ENCODE results near the gene RIMBP2.
"Not testable (repeated sequence)": the region's sequence is repeated elsewhere in the genome, so short reads cannot be mapped to it uniquely, and the experiment has no call there.

Gene RIMBP2

DNA sequence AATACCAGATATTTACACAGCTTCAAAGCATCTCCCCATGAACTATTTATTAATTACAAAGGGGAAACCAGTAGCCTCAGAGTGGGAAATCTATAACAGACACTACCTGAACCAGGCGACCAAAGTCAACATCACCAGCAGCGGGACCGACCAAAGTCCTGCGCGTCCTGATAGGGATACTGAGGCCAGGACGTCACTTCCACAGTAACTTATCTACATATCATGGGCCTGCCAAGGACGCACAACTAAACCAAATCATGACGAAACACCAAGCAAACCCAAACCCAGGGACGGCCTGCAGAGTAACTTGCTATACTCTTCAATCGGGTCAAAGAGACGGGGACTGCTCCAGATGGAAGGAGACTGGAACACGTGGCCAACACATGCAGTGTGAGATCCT, 26.0 kb upstream of the RIMBP2 start:
- DNase-seq (ENCODE audit: low spot score) = no peak
- TF ChIP-seq, protein P1, sequence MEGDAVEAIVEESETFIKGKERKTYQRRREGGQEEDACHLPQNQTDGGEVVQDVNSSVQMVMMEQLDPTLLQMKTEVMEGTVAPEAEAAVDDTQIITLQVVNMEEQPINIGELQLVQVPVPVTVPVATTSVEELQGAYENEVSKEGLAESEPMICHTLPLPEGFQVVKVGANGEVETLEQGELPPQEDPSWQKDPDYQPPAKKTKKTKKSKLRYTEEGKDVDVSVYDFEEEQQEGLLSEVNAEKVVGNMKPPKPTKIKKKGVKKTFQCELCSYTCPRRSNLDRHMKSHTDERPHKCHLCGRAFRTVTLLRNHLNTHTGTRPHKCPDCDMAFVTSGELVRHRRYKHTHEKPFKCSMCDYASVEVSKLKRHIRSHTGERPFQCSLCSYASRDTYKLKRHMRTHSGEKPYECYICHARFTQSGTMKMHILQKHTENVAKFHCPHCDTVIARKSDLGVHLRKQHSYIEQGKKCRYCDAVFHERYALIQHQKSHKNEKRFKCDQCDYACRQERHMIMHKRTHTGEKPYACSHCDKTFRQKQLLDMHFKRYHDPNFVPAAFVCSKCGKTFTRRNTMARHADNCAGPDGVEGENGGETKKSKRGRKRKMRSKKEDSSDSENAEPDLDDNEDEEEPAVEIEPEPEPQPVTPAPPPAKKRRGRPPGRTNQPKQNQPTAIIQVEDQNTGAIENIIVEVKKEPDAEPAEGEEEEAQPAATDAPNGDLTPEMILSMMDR (IDR thresholded peaks at IDR 0.05; ENCODE audit: borderline replicate concordance, control extremely low read depth, extremely low read depth, insufficient read depth, missing control alignments) = no peak
- in situ Hi-C loops (cut with MboI; ENCODE audit: low sequenced_read_pairs, unreplicated experiment) = loop anchor here (25.0 kb wide), 1 partner anchor 705 kb away; no protein-coding TSS in a partner anchor

DNA sequence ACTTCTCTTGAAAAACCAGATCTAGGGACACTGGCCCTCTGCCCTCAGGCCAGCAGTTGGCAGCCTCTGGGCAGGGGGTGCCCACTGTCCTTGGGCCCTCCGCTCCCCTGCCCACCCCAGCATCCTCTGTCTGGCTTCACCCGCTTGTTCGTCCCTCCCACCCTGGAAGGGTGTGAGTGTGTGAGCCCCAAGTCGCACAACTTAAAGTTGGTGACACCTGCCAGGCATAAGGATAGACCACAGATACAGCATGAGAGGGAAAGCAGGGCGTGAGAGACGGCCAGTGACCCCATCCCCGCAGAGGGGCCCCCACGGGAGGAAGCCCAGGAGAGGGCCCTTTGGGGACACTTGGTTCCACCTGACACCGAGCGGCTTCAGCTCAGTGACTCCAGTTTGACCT, 23.5 kb upstream of the RIMBP2 start:
- TF ChIP-seq, protein P1 (IDR thresholded peaks at IDR 0.05; ENCODE audit: borderline replicate concordance, control extremely low read depth, extremely low read depth, insufficient read depth, missing control alignments) = no peak
- in situ Hi-C loops (cut with MboI; ENCODE audit: low sequenced_read_pairs, unreplicated experiment) = loop anchor here (25.0 kb wide), 1 partner anchor 702 kb away; no protein-coding TSS in a partner anchor
- no peak for DNase-seq (ENCODE audit: low spot score)

DNA sequence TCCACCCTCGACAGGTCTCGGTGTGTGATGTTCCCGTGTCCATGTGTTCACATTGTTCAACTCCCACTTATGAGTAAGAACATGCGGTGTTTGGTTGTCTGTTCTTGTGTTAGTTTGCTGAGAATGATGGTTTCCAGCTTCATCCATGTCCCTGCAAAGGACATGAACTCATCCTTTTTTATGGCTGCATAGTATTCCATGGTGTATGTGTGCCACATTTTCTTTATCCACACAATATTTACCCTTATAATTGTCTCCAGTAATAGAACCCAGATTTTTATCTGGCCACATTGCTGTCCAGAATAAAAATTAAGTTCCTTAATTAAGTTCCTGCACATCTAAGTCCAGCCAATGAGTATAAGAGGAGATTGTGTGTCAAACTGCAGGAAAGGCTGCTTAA, 22.3 kb upstream of the RIMBP2 start:
- in situ Hi-C loops (cut with MboI; ENCODE audit: low sequenced_read_pairs, unreplicated experiment) = loop anchor here (25.0 kb wide), 1 partner anchor 701 kb away; no protein-coding TSS in a partner anchor
- not testable (repeated sequence) for DNase-seq (ENCODE audit: low spot score)

DNA sequence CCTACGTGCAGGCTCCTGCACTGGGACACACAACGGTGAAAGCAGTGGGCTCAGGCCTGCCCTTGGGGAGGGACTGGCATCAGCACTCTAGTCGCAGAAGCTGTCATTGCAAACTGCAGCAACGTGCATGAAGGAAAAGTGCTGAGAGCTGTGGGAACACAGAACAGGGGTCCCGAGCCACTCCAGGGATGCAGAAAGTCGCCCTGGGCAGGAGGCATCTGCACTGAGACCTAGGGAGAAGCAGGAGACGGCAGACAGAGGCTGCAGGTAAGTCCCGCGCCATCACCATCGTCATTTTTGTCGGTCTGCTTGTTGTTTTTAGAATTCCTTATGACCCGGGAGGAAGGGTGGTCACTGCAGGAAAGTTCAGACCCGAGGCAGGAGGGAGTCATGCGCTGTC, 21.6 kb upstream of the RIMBP2 start:
- TF ChIP-seq, protein P1 (IDR thresholded peaks at IDR 0.05; ENCODE audit: borderline replicate concordance, control extremely low read depth, extremely low read depth, insufficient read depth, missing control alignments) = no peak
- in situ Hi-C loops (cut with MboI; ENCODE audit: low sequenced_read_pairs, unreplicated experiment) = loop anchor here (25.0 kb wide), 1 partner anchor 700 kb away; no protein-coding TSS in a partner anchor
- DNase-seq (ENCODE audit: low spot score) = no peak

DNA sequence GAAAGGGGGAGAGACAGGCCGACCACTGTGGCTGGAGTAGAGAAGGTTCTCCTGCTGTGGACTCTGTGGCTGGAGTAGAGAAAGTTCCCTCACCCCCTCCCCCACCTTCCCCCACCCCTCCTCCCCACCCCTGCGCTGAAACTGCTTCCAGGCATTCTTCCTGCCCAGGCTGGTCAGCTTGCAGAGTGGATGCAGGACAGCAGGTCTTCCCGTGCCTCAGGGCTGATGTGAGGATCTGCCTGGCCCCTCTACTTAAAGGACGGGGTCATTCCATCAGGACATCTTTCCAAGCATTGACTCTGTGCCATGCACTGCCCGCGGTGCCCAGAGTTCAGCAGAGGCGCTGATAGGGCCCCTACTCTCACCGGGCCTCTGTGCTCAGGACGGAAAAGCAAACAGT, 13.2 kb upstream of the RIMBP2 start:
- TF ChIP-seq, protein P1 (IDR thresholded peaks at IDR 0.05; ENCODE audit: borderline replicate concordance, control extremely low read depth, extremely low read depth, insufficient read depth, missing control alignments) = no peak
- no peak for DNase-seq (ENCODE audit: low spot score)
- in situ Hi-C loops (cut with MboI; ENCODE audit: low sequenced_read_pairs, unreplicated experiment) = loop anchor here (25.0 kb wide), 1 partner anchor 692 kb away; no protein-coding TSS in a partner anchor

DNA sequence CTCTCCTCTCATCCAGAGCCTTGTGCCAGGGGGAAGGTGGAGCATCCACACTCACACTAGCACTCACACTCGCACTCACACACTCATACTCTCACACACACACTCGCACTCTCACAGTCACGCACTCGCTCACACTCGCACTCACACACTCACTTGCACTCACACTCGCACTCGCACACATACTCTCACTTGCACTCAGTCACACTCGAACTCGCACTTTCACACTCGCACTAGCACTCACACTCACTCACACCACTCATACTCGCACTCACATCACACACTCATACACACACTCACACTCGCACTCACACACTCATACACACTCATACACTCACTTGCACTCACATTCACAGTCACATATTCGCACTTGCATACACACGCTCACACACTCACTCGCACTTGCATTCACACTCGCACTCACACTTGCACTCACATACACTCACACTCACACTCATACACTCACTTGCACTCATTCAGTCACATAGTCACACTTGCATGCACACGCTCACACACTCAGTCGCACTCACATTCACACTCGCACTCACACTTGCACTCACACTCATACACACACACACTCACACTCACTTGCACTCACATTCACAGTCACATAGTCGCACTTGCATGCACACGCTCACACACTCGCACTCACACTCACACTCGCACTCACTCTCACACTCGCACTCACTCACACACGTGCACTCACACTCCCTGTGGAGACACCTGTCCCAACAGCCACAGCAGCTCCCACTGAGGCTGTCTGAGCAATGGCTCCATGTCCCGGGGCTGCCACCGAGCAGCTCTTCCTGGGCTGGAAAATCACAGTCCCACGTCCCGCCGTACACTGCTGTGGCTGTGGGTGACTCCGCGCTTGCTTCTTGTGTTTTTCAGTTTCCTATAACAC, 12.3 kb upstream of the RIMBP2 start:
- in situ Hi-C loops (cut with MboI; ENCODE audit: low sequenced_read_pairs, unreplicated experiment) = loop anchor here (25.0 kb wide), 1 partner anchor 691 kb away; no protein-coding TSS in a partner anchor
- no peak for DNase-seq (ENCODE audit: low spot score)
- TF ChIP-seq, protein P1 (IDR thresholded peaks at IDR 0.05; ENCODE audit: borderline replicate concordance, control extremely low read depth, extremely low read depth, insufficient read depth, missing control alignments) = no peak

DNA sequence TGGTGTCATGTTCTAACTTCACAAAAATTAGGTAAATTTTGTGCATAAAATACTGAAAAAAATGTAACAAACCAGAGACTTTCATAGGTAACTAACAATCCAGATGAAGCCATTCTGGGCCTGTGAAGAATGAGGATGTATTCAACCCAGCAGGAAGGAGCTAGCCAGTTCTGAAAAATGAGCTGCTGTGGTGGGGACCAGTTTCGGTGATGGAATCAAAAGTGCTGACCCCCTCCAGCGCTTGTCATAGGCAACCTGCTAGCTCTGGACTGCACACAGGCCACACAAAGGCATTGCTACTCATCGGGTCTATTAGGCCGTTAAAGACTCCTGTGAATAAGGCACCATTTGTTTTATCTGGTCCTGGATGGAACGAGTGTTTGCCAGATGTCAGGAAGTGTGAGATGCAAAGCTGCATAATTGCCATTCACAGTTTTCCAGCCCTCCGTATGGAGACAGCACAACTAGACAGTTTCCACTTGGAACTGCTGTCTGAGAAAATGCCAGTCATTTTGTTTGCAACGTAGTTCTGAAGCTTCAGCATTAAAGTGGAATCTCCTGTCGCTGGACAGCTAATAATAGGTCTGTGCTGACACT, 3.3 kb upstream of the RIMBP2 start:
- in situ Hi-C loops (cut with MboI; ENCODE audit: low sequenced_read_pairs, unreplicated experiment) = no loop called here
- TF ChIP-seq, protein P1 (IDR thresholded peaks at IDR 0.05; ENCODE audit: borderline replicate concordance, control extremely low read depth, extremely low read depth, insufficient read depth, missing control alignments) = no peak
- no peak for DNase-seq (ENCODE audit: low spot score)
